Calu3 (cell line): ENCODE data around the gene SLC35B1. TPM values are rescaled to one million over a fixed set of nuclear protein-coding genes. Genes with fewer than 3 reads are reported as not detected.

Experiments
- BruUV-seq: library from RNA; stranded (reverse); fragments of 400-500 nt; replicated peaks from 2 replicates; lab custom pipeline; 2021; lab: Mats Ljungman, UMichigan
- CTCF ChIA-PET: fragments of 300-600 bp; sonication (Branson Sonifier 250); formaldehyde crosslinking; loops from one replicate; lab custom pipeline; 2022; ENCODE audit warnings: antibody characterized with exemption; lab: Charles Lee
- DNase-seq: peaks from one replicate; pipeline ENCODE4 v3.0.0; 2022
- H3K27ac Mint-ChIP-seq: one replicate; pipeline ENCODE4 v1.8.0; 2022; ENCODE audit warnings: mixed read lengths; ENCODE audit not compliant: unreplicated experiment
- H3K27me3 Mint-ChIP-seq: one replicate; pipeline ENCODE4 v1.8.0; 2022; ENCODE audit warnings: mixed read lengths; ENCODE audit not compliant: unreplicated experiment
- H3K36me3 Mint-ChIP-seq: one replicate; pipeline ENCODE4 v1.8.0; 2022; ENCODE audit warnings: mild to moderate bottlenecking, moderate library complexity, mixed read lengths; ENCODE audit not compliant: insufficient read depth, unreplicated experiment
- H3K4me1 Mint-ChIP-seq: one replicate; pipeline ENCODE4 v1.8.0; 2022; ENCODE audit warnings: mild to moderate bottlenecking, low read depth, mixed read lengths; ENCODE audit not compliant: unreplicated experiment
- H3K4me3 Mint-ChIP-seq: one replicate; pipeline ENCODE4 v1.8.0; 2022; ENCODE audit warnings: mild to moderate bottlenecking, low read depth, moderate library complexity, mixed read lengths; ENCODE audit not compliant: unreplicated experiment
- H3K9me3 Mint-ChIP-seq: one replicate; pipeline ENCODE4 v1.8.0; 2022; ENCODE audit warnings: low read depth, mixed read lengths; ENCODE audit not compliant: unreplicated experiment
- intact Hi-C: fragments of 100-400 bp; cut with micrococcal nuclease; formaldehyde crosslinking; loops from one replicate; pipeline ENCODE4 v1.10.0; 2022; ENCODE audit not compliant: unreplicated experiment
- total RNA-seq: library from RNA; stranded (reverse); gene quantifications from 2 replicates; pipeline ENCODE4 v1.2.3, GENCODE V29; 2022
- TF ChIP-seq, protein P1 (sequence below): fragments of 200-600 bp; IDR thresholded peaks from one replicate; pipeline ENCODE4 v1.8.0; 2022; ENCODE audit warnings: antibody characterized with exemption; ENCODE audit not compliant: unreplicated experiment

The SLC35B1 gene
- total RNA-seq, 1 experiment from 2014 or later, result 117 TPM

DNA sequence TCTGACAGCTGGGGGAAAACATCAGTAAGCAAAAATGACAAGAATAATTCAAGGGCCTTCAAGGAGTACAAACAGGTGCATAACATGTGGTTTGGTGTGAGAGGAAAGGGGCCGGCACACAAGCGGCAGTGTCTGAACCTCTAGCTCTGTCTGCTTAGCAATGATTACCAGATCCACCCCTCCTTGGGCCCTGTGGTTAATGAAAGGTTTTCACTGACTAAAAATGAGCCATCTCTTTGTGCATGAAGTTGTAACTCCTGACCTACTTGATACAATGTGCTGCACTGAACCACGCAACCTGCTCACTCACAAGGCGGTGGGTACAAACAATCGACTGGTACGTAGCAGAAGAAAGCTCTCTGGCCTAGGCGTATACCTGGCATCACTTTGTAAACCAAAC, 41.0 kb upstream of the SLC35B1 start:
- BruUV-seq, result no TSS peak
- H3K4me3 Mint-ChIP-seq, result no peak overlapping the region
- H3K27me3 Mint-ChIP-seq, result no peaks in the 10 kb centered on the region
- intact Hi-C loops, result no loop called here
- TF ChIP-seq, protein P1, sequence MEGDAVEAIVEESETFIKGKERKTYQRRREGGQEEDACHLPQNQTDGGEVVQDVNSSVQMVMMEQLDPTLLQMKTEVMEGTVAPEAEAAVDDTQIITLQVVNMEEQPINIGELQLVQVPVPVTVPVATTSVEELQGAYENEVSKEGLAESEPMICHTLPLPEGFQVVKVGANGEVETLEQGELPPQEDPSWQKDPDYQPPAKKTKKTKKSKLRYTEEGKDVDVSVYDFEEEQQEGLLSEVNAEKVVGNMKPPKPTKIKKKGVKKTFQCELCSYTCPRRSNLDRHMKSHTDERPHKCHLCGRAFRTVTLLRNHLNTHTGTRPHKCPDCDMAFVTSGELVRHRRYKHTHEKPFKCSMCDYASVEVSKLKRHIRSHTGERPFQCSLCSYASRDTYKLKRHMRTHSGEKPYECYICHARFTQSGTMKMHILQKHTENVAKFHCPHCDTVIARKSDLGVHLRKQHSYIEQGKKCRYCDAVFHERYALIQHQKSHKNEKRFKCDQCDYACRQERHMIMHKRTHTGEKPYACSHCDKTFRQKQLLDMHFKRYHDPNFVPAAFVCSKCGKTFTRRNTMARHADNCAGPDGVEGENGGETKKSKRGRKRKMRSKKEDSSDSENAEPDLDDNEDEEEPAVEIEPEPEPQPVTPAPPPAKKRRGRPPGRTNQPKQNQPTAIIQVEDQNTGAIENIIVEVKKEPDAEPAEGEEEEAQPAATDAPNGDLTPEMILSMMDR, result no peak
- no peak for DNase-seq
- H3K4me1 Mint-ChIP-seq, result no peaks in the 10 kb centered on the region
- H3K27ac Mint-ChIP-seq, result no peak overlapping the region
- CTCF ChIA-PET, result interaction anchor here (0.5 to 0.7 kb wide), 3 partner anchors 286 to 616 kb away, joined by 3 to 11 read pairs (median 3); partner anchors contain the start of genes B4GALNT2 and PHB1
- no peaks in the 10 kb centered on the region for H3K36me3 Mint-ChIP-seq
- H3K9me3 Mint-ChIP-seq, result no peaks in the 10 kb centered on the region

DNA sequence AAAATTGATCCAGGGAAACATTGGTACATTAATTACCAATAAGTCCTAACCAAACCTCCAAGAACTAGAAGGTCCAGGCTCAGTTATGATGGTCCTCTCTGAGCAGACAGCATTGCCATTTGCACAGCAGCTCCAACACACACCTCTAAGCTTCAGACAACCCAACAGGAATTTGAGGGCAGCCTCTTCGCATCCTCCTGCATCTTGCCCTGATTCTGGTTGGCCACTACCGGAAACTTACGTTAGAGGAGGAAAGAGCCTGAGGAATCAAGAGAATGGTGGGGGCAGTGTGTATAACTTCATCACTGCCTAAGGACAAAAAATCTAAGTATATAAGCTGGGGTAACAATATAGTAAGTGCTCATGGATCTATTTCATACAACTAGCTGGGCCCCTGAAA, 40.5 kb upstream of the SLC35B1 start:
- TF ChIP-seq, protein P1, result no peak
- Mint-ChIP-seq H3K9me3 (no peaks in the 10 kb centered on the region), H3K27me3 (no peaks in the 10 kb centered on the region), H3K4me3 (no peak overlapping the region), H3K36me3 (no peaks in the 10 kb centered on the region), H3K4me1 (no peaks in the 10 kb centered on the region), H3K27ac (no peak overlapping the region)
- CTCF ChIA-PET, result interaction anchor here (1.4 to 2.0 kb wide), 2 partner anchors 17 to 41 kb away, joined by 3 to 6 read pairs; partner anchors contain the start of gene SLC35B1
- DNase-seq, result no peak
- BruUV-seq, result no TSS peak
- intact Hi-C loops, result no loop called here

DNA sequence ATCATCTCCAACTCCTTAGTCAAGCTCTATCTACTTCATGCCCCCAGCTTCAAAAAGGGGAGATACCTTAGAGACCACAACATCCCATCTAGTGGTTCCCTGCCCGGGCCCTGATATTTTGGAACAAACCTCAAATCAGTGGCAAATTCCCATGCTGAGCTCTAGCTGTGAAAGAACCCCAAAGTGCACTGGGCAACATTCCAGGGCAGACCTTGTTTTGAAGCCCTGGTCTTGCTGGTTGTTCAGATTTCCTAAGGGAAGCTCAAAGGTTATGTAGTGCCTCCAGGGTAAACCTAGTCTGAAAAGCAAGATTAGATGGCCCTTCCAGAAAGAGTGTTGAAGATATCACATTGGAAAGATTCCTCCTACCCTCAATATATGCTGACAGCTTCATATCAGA, 39.9 kb upstream of the SLC35B1 start:
- no peaks in the 10 kb centered on the region for H3K27me3 Mint-ChIP-seq
- no peak overlapping the region for H3K27ac Mint-ChIP-seq
- H3K4me3 Mint-ChIP-seq, result no peak overlapping the region
- DNase-seq, result no peak
- no peaks in the 10 kb centered on the region for H3K36me3 Mint-ChIP-seq
- CTCF ChIA-PET, result interaction anchor here (0.6 to 2.0 kb wide), 3 partner anchors 16 to 46 kb away, joined by 3 to 6 read pairs (median 5); partner anchors contain the start of gene SLC35B1
- TF ChIP-seq, protein P1, result no peak
- H3K4me1 Mint-ChIP-seq, result peaks cover 4% of the 10 kb centered on the region
- intact Hi-C loops, result no loop called here
- no TSS peak for BruUV-seq
- H3K9me3 Mint-ChIP-seq, result no peaks in the 10 kb centered on the region

DNA sequence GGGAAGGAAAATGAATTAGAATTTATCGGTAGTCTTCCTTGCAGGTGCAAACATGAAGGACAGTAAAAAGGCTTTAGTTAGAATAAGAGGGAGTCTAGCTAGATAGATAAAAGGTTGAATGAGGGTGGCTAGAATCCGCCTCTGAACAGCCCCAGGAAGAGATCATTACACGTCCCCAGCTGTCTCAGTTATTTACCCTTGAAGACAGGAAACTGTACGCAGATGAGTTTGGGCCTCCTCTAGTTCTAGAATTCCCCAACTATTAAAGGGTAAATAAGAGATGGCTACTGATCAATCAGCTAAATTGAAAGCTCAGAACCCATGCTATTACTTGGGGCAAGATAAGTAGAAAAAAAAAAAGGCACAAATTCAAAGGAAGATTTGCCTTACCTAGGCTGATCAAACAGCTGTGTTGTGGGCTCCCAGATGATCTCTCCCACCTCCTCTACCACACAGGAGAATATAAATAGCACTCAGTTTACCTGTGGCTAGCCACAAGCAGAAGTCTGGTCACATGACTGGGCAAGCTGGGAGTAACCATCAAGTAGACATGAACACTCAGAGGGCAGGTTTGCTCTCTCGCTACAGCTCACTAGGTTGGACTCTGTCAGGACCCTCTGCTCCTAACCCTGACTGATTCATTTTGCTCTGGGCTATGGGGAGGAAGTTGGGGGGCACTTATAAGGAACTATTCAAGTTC, 39.2 kb upstream of the SLC35B1 start:
- Mint-ChIP-seq H3K27ac (no peak overlapping the region), H3K36me3 (no peaks in the 10 kb centered on the region), H3K4me1 (peaks cover 11% of the 10 kb centered on the region), H3K4me3 (no peak overlapping the region), H3K9me3 (no peaks in the 10 kb centered on the region), H3K27me3 (no peaks in the 10 kb centered on the region)
- intact Hi-C loops, result no loop called here
- no TSS peak for BruUV-seq
- TF ChIP-seq, protein P1, result no peak
- DNase-seq, result no peak
- CTCF ChIA-PET, result interaction anchor here (0.6 to 2.0 kb wide), 3 partner anchors 16 to 47 kb away, joined by 3 to 6 read pairs (median 5); partner anchors contain the start of gene SLC35B1
